GM23248 (cell line): ENCODE data around the gene ZG16. TPM values are rescaled to one million over a fixed set of nuclear protein-coding genes. Genes with fewer than 3 reads are reported as not detected.
A peak's percentile ranks its signal among the peaks of the same experiment; 100 is the strongest.

ENCODE experiments used
- DNase-seq: peaks from one replicate; pipeline ENCODE4 v3.0.0-alpha.2; 2015
- H2AFZ ChIP-seq: fragments of 200-600 bp; sonication (generic); 2 replicates; pipeline ENCODE4 v1.6.1; 2016; ENCODE audit warnings: antibody characterized with exemption
- H3F3A ChIP-seq: fragments of 200-600 bp; sonication (generic); 2 replicates; pipeline ENCODE4 v1.6.1; 2016; ENCODE audit warnings: mild to moderate bottlenecking, antibody characterized with exemption, mixed run types; ENCODE audit not compliant: insufficient read depth
- H3K27ac ChIP-seq: fragments of 200-600 bp; sonication (generic); 2 replicates; pipeline ENCODE4 v1.5.1; 2016; ENCODE audit warnings: mild to moderate bottlenecking
- H3K27me3 ChIP-seq: fragments of 200-600 bp; sonication (generic); replicated peaks from 2 replicates; pipeline ENCODE4 v1.6.1; 2016; ENCODE audit warnings: mild to moderate bottlenecking; ENCODE audit not compliant: insufficient read depth
- H3K36me3 ChIP-seq: fragments of 200-600 bp; sonication (generic); 2 replicates; pipeline ENCODE4 v1.6.1; 2016; ENCODE audit warnings: low read depth, mild to moderate bottlenecking
- H3K4me1 ChIP-seq: fragments of 200-600 bp; sonication (generic); 2 replicates; pipeline ENCODE4 v1.6.1; 2016; ENCODE audit warnings: mild to moderate bottlenecking; ENCODE audit not compliant: insufficient read depth
- H3K4me2 ChIP-seq: fragments of 200-600 bp; sonication (generic); one replicate; pipeline ENCODE4 v1.6.1; 2016; ENCODE audit warnings: mild to moderate bottlenecking; ENCODE audit not compliant: unreplicated experiment
- H3K4me3 ChIP-seq: fragments of 200-600 bp; sonication (generic); 2 replicates; pipeline ENCODE4 v1.5.1; 2016; ENCODE audit warnings: mild to moderate bottlenecking
- H3K79me2 ChIP-seq: fragments of 200-600 bp; sonication (generic); 2 replicates; pipeline ENCODE4 v1.6.1; 2016; ENCODE audit warnings: mild to moderate bottlenecking; ENCODE audit not compliant: insufficient read depth
- H3K9ac ChIP-seq: fragments of 200-600 bp; sonication (generic); 2 replicates; pipeline ENCODE4 v1.6.1; 2016; ENCODE audit warnings: mild to moderate bottlenecking
- H3K9me2 ChIP-seq: fragments of 200-600 bp; sonication (generic); 2 replicates; pipeline ENCODE4 v1.6.1; 2016; ENCODE audit warnings: mixed run types, mild to moderate bottlenecking, moderate library complexity; ENCODE audit not compliant: insufficient read depth
- H3K9me3 ChIP-seq: fragments of 200-600 bp; sonication (generic); one replicate; pipeline ENCODE4 v1.6.1; 2017; ENCODE audit warnings: low read depth
- H4K20me1 ChIP-seq: fragments of 200-600 bp; sonication (generic); 2 replicates; pipeline ENCODE4 v1.6.0; 2016; ENCODE audit not compliant: insufficient read depth
- EZH2 ChIP-seq: fragments of 200-600 bp; sonication (generic); IDR thresholded peaks from 2 replicates; pipeline ENCODE4 v1.6.1; 2018; ENCODE audit warnings: antibody characterized with exemption, mild to moderate bottlenecking; ENCODE audit not compliant: insufficient read depth, poor library complexity, severe bottlenecking
- EZH2phosphoT487 ChIP-seq: fragments of 200-600 bp; sonication (generic); IDR thresholded peaks from 2 replicates; pipeline ENCODE4 v1.6.1; 2018; ENCODE audit warnings: antibody characterized with exemption, moderate library complexity, mild to moderate bottlenecking, low read depth; ENCODE audit not compliant: insufficient read depth
- WGBS, 2 experiments: methylation state at CpG; one replicate each; pipeline ENCODE4 v1.1.6; 2015 to 2017; ENCODE audit warnings: low lambda C conversion rate in 2 of 2, low coverage in 1 of 2; ENCODE audit errors: missing lambda C conversion rate in 2 of 2; 5-methylcytosine and 5-hydroxymethylcytosine counted together
- in situ Hi-C: fragments of 300-500 bp; cut with MboI; formaldehyde crosslinking; loops from 2 replicates; pipeline ENCODE4 v1.15.0; 2020
- polyA plus RNA-seq: library from polyadenylated mRNA; unstranded; fragments of >200 nt; fragmentation: Nextera tagmentation; extraction: Ambion mirVana; gene quantifications from 2 replicates; pipeline ENCODE4 v1.2.1, GENCODE V29; 2016
- total RNA-seq: library from RNA; depleted of rRNA; stranded (reverse); fragments of >200 nt; shearing (Covaris generic); gene quantifications from 2 replicates; pipeline ENCODE4 v1.2.3, GENCODE V29; 2014

Gene ZG16
- total and polyA plus RNA-seq, 2 experiments from 2014 or later: not detected

DNA sequence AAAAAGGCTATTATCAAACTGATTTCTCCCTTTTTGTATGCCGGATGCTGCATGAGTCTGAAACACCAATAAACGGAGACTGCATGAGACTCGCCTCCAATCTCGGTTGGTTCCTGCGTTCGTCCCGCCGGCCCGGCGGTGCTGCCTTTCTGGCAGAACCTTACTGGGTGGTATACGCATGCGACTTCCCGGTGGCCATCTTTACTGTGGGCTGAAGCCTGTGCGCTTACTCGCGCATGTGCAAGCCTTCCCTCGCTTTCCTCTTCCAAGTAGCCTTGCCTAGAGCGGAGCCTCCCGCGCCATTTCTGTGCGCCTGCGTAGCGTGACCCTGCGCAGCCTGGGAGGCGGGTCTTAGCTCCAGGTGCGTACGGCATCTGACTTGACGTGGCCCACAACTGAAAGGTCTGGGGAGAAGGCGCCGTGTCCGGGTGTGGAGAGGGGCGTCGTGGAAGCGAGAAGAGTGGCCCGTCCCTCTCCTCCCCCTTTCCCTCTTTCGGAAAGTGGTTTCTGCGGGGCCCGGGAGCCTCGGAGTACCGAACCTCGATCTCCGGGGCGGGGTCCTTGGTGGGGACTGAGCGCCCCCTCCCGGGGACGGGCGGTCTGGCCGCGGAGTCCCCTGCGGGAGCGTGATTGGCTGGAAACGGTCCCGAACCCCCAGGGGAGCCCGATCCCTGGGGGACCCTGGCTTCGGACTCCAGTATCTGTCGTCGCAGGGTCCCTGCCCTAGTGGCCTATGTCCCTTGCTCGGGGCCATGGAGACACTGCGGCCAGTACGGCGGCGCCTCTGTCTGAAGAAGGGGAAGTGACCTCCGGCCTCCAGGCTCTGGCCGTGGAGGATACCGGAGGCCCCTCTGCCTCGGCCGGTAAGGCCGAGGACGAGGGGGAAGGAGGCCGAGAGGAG, 38.0 kb downstream of the ZG16 start, which contains the start of gene PAGR1:
PAGR1 (plus strand) TSS at position 360 of the 901 bp plus-strand sequence; CDS start at position 734, 374 bp downstream.
- no peak for TF ChIP-seq EZH2
- TF ChIP-seq EZH2phosphoT487: no peak
- DNase-seq: peak; percentile 100
- Histone ChIP-seq H3K9ac (peak within 1 kb of the TSS; percentile 79), H2AFZ (peak within 1 kb of the TSS; percentile 80), H3K27me3 (no peaks in the 10 kb centered on the region), H3K4me2 (peak within 1 kb of the TSS; percentile 88), H3K36me3 (no peaks in the 10 kb centered on the region), H3K27ac (peak within 1 kb of the TSS; percentile 70), H4K20me1 (no peaks in the 10 kb centered on the region), H3K4me3 (peak within 1 kb of the TSS; percentile 85), H3K9me2 (no peaks in the 10 kb centered on the region), H3K9me3 (no peaks in the 10 kb centered on the region), H3K79me2 (peaks cover 44% of the 10 kb centered on the region), H3K4me1 (peaks cover 16% of the 10 kb centered on the region; the same call in 1 of the 2 replicates), H3F3A (peaks cover 13% of the 10 kb centered on the region)
- in situ Hi-C loops: loop anchor here (10.0 kb wide), 1 partner anchor 199 kb away; the partner anchor contains the start of gene DOC2A
- 1% methylated on average over 50 to 67 of the region's 70 CpGs for WGBS, 2 experiments

DNA sequence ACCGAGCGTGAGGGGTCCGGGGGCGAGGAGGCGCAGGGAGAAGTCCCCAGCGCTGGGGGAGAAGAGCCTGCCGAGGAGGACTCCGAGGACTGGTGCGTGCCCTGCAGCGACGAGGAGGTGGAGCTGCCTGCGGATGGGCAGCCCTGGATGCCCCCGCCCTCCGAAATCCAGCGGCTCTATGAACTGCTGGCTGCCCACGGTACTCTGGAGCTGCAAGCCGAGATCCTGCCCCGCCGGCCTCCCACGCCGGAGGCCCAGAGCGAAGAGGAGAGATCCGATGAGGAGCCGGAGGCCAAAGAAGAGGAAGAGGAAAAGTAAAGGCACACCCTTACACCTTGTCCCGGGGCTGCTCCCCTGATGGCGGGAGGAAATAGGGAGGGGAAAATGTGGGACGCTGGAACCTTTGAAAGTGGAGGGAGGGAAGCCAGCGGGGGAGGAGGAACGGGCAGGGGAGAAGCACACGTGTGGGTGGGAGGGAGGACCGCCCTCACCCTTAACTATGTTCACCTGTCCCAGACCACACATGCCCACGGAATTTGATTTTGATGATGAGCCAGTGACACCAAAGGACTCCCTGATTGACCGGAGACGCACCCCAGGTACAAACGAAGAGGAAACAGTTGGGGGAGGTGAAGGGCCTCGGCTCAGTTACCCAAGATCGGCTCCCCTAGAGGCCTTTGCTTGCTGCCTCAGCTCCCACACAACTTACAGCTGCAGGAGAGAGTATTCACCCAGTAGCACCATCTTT, 38.8 kb downstream of the ZG16 start:
- Histone ChIP-seq H3K4me1 (peaks cover 18% of the 10 kb centered on the region), H3K9me2 (no peaks in the 10 kb centered on the region), H4K20me1 (no peaks in the 10 kb centered on the region), H3F3A (peaks cover 20% of the 10 kb centered on the region), H3K36me3 (no peaks in the 10 kb centered on the region), H3K79me2 (peaks cover 52% of the 10 kb centered on the region), H2AFZ (peak overlapping the region; percentile 80), H3K4me3 (peak overlapping the region; percentile 85), H3K4me2 (peak overlapping the region; percentile 77), H3K9ac (peak overlapping the region; percentile 79), H3K27me3 (no peaks in the 10 kb centered on the region), H3K9me3 (no peaks in the 10 kb centered on the region), H3K27ac (peak overlapping the region; percentile 70)
- 6 to 9% methylated on average over 22 to 35 of the region's 37 CpGs for WGBS, 2 experiments
- TF ChIP-seq EZH2 (no peak), EZH2phosphoT487 (no peak)
- DNase-seq: peak; percentile 88
- in situ Hi-C loops: loop anchor here (10.0 kb wide), 1 partner anchor 198 kb away; the partner anchor contains the start of gene DOC2A

DNA sequence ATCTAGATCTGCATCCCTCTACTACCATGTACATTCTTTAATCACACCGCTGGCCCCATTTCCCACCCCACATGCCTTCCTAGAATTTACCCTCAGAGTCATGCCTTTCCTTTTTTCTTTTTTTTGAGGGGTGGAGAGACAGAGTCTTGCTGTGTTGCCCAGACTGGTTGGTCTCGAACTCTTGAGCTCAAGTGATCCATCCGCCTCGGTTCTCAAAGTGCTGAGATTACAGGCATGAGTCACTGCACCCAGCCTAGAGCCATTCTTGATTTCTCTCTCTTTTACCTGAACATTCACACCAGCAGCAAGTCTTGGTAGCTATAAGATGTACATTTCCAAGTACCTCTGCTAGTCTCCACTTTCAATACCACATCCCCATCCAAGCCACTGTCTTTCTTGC, 40.0 kb downstream of the ZG16 start:
- Histone ChIP-seq H3K4me2 (no peak overlapping the region), H3K79me2 (peaks cover 64% of the 10 kb centered on the region), H3K36me3 (no peaks in the 10 kb centered on the region), H3K27me3 (no peaks in the 10 kb centered on the region), H3K9ac (no peak overlapping the region), H3K9me2 (no peaks in the 10 kb centered on the region), H3K4me3 (no peak overlapping the region), H2AFZ (no peak overlapping the region), H3K9me3 (no peaks in the 10 kb centered on the region), H3K27ac (no peak overlapping the region), H3K4me1 (peaks cover 30% of the 10 kb centered on the region), H3F3A (peaks cover 32% of the 10 kb centered on the region), H4K20me1 (no peaks in the 10 kb centered on the region)
- DNase-seq: no peak
- in situ Hi-C loops: loop anchor here (10.0 kb wide), 1 partner anchor 197 kb away; the partner anchor contains the start of gene DOC2A
- 88 to 97% methylated on average over 4 of the region's 4 CpGs for WGBS, 2 experiments
- TF ChIP-seq EZH2 (no peak), EZH2phosphoT487 (no peak)

DNA sequence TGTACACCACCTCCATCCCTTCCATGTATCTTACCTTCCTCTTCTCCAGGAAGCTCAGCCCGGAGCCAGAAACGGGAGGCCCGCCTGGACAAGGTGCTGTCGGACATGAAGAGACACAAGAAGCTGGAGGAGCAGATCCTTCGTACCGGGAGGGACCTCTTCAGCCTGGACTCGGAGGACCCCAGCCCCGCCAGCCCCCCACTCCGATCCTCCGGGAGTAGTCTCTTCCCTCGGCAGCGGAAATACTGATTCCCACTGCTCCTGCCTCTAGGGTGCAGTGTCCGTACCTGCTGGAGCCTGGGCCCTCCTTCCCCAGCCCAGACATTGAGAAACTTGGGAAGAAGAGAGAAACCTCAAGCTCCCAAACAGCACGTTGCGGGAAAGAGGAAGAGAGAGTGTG, 41.5 kb downstream of the ZG16 start:
- Histone ChIP-seq H3K4me3 (no peak overlapping the region), H3K27ac (no peak overlapping the region)

More for the DNA sequence above, 41.5 kb downstream of the ZG16 start:
- in situ Hi-C loops: loop anchor here (10.0 kb wide), 1 partner anchor 195 kb away; the partner anchor contains the start of gene DOC2A
- Histone ChIP-seq H3F3A (peaks cover 47% of the 10 kb centered on the region), H3K79me2 (peaks cover 79% of the 10 kb centered on the region), H4K20me1 (no peaks in the 10 kb centered on the region), H3K4me2 (peak overlapping the region; percentile 99), H3K36me3 (no peaks in the 10 kb centered on the region), H3K9me3 (no peaks in the 10 kb centered on the region), H3K4me1 (peaks cover 43% of the 10 kb centered on the region), H3K9me2 (no peaks in the 10 kb centered on the region), H2AFZ (no peak overlapping the region), H3K27me3 (no peaks in the 10 kb centered on the region), H3K9ac (peak overlapping the region; percentile 88)
- WGBS, 2 experiments: 57 to 63% methylated on average over 12 to 15 of the region's 15 CpGs
- TF ChIP-seq EZH2 (no peak), EZH2phosphoT487 (no peak)
- DNase-seq: no peak
